Activated T-helper 17 cell treated with anti-CD3 and anti-CD28 coated beads, Interleukin-2, amount 50 U/mL, for 72 hours (primary cell): ENCODE data around the gene PPM1L. TPM values are rescaled to one million over a fixed set of nuclear protein-coding genes. Genes with fewer than 3 reads are reported as not detected.

ENCODE experiments used
- ATAC-seq: fragments of 150-1000 bp; cut with Tn5 transposase; replicated peaks from 2 replicates; pipeline ENCODE4 v1.10.0; 2021; ENCODE audit warnings: mild to moderate bottlenecking, moderate library complexity
- H3K27ac Mint-ChIP-seq: one replicate; pipeline ENCODE4 v1.8.0; 2022; ENCODE audit warnings: mixed read lengths
- H3K27me3 Mint-ChIP-seq: one replicate; pipeline ENCODE4 v1.8.0; 2022; ENCODE audit warnings: mixed read lengths
- H3K36me3 Mint-ChIP-seq: one replicate; pipeline ENCODE4 v1.8.0; 2022; ENCODE audit warnings: low read depth, mild to moderate bottlenecking, mixed read lengths
- H3K4me1 Mint-ChIP-seq: one replicate; pipeline ENCODE4 v1.8.0; 2022; ENCODE audit warnings: mixed read lengths
- H3K4me3 Mint-ChIP-seq: one replicate; pipeline ENCODE4 v1.8.0; 2022; ENCODE audit warnings: mild to moderate bottlenecking, mixed read lengths
- H3K9me3 Mint-ChIP-seq: one replicate; pipeline ENCODE4 v1.8.0; 2022; ENCODE audit warnings: mixed read lengths
- total RNA-seq, 2 donors: library from RNA; stranded (reverse); gene quantifications; one replicate each; pipeline ENCODE4 v1.2.3, GENCODE V29; 2022

Gene PPM1L
- total RNA-seq, 2 donors from 2014 or later, result 2.1 to 3.1 TPM

DNA sequence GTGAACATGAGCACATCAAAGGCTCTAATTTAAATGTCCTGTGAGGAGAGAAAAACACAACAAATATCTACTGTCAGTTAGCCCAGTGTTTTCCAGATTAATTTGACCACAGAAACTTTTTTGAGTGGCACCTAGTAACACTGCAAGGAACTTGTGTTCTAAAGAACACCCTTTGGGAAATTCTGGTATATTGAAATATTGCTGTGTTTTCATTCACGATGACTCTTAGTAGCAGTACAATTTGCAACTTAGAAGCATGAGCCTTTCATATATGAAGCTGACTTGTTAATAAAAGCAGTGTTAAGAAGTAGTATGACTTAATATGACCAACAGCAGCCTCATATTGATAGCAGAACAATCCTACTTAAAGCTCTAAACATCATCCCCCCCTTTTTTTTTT, 317.1 kb downstream of the PPM1L start:
- peaks cover 5% of the 10 kb centered on the region for H3K4me1 Mint-ChIP-seq
- no peak for ATAC-seq
- peaks cover 6% of the 10 kb centered on the region for H3K27me3 Mint-ChIP-seq
- H3K4me3 Mint-ChIP-seq, result no peak overlapping the region
- H3K27ac Mint-ChIP-seq, result no peak overlapping the region
- H3K36me3 Mint-ChIP-seq, result no peaks in the 10 kb centered on the region
- no peaks in the 10 kb centered on the region for H3K9me3 Mint-ChIP-seq

DNA sequence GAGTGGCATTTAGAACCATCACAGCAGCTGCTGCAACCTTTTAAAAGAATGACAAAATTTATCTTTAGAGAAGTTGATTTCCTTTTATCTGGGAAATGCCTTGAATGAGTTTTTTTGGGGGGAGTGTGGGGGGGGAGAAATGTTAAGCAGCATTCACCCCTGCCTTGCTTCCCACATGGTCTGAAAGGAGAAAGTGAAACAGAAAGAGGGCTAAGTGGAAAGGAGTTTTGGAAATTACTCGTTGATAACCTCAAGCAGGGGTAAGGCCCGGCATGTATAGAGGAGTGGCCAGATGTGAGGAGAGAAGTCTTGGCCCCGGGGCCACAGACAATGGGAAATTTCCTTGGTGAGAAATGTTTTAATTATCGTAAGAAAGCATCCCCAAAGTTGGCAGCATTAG, 325.6 kb downstream of the PPM1L start:
- H3K4me3 Mint-ChIP-seq, result no peak overlapping the region
- H3K9me3 Mint-ChIP-seq, result no peaks in the 10 kb centered on the region

DNA sequence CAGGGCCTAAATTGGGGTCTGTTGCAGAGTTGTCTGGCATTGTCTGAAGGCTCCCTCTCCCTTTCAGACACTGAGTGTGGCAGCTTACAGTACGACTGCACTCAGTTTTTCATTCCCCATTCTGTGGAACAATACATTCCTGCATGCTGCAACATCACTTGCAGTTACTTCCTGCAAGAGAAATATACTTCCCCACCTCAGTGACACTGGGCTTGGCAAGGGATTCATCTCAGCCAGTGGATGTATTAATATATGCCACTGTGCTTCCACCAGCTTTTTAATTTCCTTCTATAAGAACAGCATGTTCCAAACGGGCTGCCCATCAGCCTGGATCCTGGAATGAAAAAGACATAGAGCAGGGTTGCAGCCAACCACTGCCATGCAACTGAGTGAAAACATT, 326.0 kb downstream of the PPM1L start:
- no peak overlapping the region for H3K4me3 Mint-ChIP-seq
- ATAC-seq, result no peak
- H3K4me1 Mint-ChIP-seq, result peaks cover 5% of the 10 kb centered on the region
- H3K36me3 Mint-ChIP-seq, result peaks cover 8% of the 10 kb centered on the region
- no peaks in the 10 kb centered on the region for H3K9me3 Mint-ChIP-seq
- no peak overlapping the region for H3K27ac Mint-ChIP-seq
- H3K27me3 Mint-ChIP-seq, result peaks cover 3% of the 10 kb centered on the region

More for the DNA sequence above, 325.6 kb downstream of the PPM1L start:
- Mint-ChIP-seq H3K4me1 (peaks cover 5% of the 10 kb centered on the region), H3K27me3 (peaks cover 6% of the 10 kb centered on the region), H3K36me3 (peaks cover 8% of the 10 kb centered on the region), H3K27ac (no peak overlapping the region)
- peak; percentile 51 for ATAC-seq

DNA sequence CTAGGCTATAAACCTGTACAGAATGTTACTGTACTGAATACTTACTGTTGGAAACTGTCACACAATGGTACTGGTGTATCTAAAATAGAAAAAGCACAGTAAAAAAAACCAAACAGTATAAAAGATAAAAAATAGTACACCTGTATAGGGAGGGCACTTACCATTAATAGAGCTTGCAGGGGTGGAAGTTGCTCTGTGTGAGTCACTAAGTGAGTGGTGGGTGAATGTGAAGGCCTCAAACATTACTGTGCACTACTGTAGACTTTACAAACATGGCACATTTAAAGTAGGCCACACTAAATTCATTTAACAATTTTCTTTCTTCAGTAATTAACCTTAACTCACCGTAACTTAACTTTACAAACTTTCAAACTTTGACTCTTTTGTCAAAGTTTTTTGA, 327.1 kb downstream of the PPM1L start:
- H3K36me3 Mint-ChIP-seq, result peaks cover 8% of the 10 kb centered on the region
- ATAC-seq, result no peak
- H3K4me1 Mint-ChIP-seq, result peaks cover under 1% of the 10 kb centered on the region
- H3K27ac Mint-ChIP-seq, result no peak overlapping the region
- H3K4me3 Mint-ChIP-seq, result no peak overlapping the region
- peaks cover 1% of the 10 kb centered on the region for H3K27me3 Mint-ChIP-seq
- H3K9me3 Mint-ChIP-seq, result no peaks in the 10 kb centered on the region

DNA sequence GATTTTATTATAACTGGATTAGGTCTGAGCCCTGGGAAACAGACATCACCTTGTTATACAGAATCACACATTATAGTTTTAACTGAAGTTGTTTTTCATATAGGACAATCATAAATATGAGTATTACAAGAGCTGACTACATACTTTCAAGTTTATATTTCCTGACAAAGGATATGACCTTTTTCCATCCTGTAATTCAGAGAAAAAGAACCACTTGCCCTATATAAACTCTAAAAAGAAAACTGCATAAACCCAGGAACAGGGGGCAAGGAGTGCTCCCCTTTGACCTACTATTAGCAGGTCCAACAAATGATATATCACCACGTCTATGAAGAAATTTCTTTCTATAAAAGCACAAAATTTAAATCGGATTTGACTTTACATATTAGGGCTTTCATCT, 328.2 kb downstream of the PPM1L start:
- peaks cover 4% of the 10 kb centered on the region for H3K27me3 Mint-ChIP-seq
- no peaks in the 10 kb centered on the region for H3K4me1 Mint-ChIP-seq
- peaks cover 11% of the 10 kb centered on the region for H3K36me3 Mint-ChIP-seq
- H3K9me3 Mint-ChIP-seq, result no peaks in the 10 kb centered on the region
- no peak overlapping the region for H3K4me3 Mint-ChIP-seq
- ATAC-seq, result no peak
- H3K27ac Mint-ChIP-seq, result no peak overlapping the region

DNA sequence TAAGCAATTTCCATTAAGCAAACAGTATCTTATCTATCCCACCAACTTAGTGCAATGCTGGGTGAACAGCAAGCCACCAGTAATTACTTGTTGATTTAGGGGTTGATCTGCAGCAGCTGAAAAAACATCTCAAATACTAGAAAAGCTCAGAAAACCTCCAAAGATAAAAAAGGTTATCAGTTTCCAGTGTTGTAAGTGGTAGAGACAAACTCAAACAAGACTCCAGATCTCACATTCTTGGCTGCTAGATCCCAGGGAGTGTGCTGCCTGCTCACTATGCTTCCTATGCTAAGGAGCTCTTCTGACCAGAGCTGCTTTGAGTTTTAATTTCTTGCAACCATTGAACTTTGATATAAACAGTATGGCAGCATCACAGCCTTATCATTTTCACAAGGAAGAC, 337.9 kb downstream of the PPM1L start:
- H3K4me3 Mint-ChIP-seq, result no peak overlapping the region
- ATAC-seq, result no peak

DNA sequence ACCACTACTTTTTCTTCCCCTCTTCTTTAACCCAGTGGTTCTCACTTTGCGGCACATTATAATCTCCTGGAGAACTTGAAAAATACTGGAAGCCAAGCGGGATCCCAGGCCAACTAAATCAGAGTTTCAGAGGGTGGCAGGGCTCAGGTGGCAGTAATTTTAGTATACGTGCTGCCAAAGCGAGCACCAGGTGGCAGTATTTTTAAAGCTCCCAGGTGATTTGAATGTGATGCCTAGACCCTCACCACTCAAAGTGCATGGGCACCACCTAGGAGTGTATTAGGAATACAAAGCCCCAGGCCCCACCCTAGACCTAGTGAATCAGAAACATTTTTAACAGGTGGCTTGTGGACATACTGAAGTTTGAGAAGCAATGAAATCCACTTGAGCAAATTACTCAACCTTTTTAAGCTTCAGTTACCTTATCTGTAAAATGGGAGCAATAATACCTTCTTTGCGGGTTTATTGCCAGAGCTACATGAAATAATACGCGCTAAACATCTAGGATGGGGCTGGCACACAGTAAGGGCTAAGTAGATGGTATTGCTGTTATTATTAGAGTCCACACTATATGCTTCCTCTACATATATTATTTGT, 340.8 kb downstream of the PPM1L start:
- no peak overlapping the region for H3K4me3 Mint-ChIP-seq
- H3K9me3 Mint-ChIP-seq, result no peaks in the 10 kb centered on the region
- H3K27me3 Mint-ChIP-seq, result no peaks in the 10 kb centered on the region
- H3K4me1 Mint-ChIP-seq, result no peaks in the 10 kb centered on the region
- no peak overlapping the region for H3K27ac Mint-ChIP-seq
- no peak for ATAC-seq
- no peaks in the 10 kb centered on the region for H3K36me3 Mint-ChIP-seq

More for the DNA sequence above, 337.9 kb downstream of the PPM1L start:
- Mint-ChIP-seq H3K27ac (no peak overlapping the region), H3K9me3 (no peaks in the 10 kb centered on the region), H3K4me1 (no peaks in the 10 kb centered on the region), H3K27me3 (no peaks in the 10 kb centered on the region), H3K36me3 (peaks cover 4% of the 10 kb centered on the region)

DNA sequence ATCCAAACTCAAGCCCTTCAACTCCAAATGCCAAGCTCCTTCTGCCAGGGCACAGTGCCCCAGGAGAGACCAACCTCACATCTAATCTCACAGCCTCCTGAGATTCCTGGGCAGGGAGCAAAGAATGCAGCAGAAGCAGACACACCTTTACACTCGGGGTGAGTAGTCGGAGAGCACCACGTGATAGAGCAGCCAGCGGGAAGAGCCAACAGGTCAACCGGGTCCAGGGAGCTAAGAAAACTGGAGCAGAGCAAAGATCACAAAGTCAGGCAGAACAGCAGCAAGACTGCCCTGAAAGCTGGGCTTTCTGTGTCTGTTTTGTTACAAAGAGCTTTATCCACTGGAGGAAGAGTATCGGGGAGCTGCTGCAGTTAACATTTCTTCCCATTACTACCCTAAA, 345.0 kb downstream of the PPM1L start:
- H3K9me3 Mint-ChIP-seq, result no peaks in the 10 kb centered on the region
- H3K36me3 Mint-ChIP-seq, result no peaks in the 10 kb centered on the region
- no peak overlapping the region for H3K27ac Mint-ChIP-seq
- no peaks in the 10 kb centered on the region for H3K4me1 Mint-ChIP-seq
- ATAC-seq, result no peak
- H3K4me3 Mint-ChIP-seq, result no peak overlapping the region
- peaks cover 5% of the 10 kb centered on the region for H3K27me3 Mint-ChIP-seq

DNA sequence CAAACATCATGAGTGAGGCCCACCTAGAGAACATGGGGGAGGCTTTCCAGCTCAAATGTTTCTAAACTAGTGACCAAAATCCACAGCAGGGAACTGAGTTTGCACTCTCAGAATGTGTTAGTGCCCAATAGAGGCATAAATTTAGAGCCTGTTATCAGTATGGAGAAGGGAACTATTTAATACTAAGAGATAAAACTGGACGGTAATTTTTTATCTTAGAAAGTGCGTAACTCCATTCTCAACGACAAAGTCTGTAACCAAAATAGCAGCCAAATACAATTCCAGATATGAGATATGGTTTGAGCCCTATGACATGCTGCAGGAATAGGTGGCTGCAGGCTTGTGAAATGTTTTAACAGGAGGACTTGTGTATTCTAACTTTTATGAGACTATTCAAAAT, 345.6 kb downstream of the PPM1L start:
- peaks cover 5% of the 10 kb centered on the region for H3K27me3 Mint-ChIP-seq
- H3K27ac Mint-ChIP-seq, result no peak overlapping the region
- no peaks in the 10 kb centered on the region for H3K36me3 Mint-ChIP-seq
- H3K4me1 Mint-ChIP-seq, result no peaks in the 10 kb centered on the region
- H3K9me3 Mint-ChIP-seq, result no peaks in the 10 kb centered on the region
- H3K4me3 Mint-ChIP-seq, result no peak overlapping the region
- ATAC-seq, result no peak

DNA sequence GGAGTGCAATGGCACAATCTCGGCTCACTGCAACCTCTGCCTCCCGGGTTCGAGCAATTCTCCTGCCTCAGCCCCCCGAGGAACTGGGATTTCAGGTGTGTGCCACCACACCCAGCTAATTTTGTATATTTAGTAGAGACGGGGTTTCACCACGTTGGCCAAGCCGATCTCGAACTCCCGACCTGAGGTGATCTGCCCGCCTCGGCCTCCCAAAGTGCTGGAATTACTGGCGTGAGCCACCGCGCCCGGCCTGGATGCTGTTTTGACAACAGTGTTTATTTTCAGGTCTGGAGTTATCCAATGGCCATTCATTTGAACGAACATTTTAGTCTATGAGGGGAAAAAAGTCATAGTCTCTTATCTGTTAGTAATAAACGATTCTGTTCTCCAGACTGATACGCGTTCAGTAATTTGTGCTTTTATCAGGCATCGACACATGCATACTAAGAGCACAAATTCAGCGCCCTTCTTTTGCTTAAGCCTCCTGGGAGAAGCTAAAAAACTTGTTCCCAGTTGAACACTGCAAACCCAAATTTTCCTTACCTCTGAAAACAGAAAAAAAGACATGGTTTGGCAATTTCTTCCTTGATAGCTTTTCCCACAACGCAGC, 347.9 kb downstream of the PPM1L start:
- Mint-ChIP-seq H3K4me3 (peak overlapping the region; percentile 73), H3K36me3 (no peaks in the 10 kb centered on the region)
- no peak for ATAC-seq

DNA sequence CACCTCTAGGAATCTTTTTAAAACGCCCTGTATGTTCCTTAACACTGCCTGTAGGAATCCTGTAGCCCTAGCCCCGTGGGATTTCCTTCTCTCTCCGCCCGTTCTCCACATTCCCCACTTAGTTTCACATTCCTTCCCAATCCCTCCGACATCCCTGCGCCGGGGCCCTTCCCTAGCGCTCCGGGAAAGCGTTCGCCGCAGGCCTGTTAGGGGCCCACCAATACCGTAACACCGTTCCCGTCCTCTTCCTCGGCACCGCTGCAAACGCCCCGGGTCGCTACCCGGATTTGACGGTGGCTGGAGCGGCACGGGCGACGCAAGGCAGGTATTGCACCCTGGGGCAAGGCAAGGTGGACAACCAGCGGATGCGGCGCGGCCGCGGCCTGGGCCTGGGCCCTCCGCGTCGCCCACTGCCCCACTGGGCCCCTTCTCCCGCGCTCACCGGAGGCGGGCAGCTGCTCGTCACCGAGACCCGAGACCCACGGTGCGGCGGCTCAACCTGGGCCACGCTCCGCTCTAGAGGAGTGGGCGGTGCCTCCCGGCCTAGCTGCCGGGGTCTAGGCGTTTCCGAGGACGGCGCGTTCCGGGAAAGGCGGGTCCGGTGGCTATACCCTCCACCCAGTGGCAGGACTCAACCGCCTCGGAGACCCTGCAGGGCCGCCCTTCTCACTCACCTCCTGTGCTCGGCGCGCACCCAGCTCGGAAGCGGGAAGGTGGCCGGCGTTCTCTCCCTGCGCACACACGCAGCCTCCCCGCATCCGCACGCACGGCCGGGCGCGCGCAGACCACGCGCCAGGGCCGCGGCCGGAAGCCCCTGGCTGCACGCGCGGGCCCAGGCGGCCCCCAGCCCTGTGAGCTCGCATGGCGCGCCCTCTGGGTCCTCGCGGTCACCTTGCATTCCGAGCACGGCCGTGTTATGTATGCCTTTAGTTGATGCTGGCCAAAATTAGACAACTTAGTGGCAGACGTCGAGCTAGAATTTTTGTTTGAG, 348.8 kb downstream of the PPM1L start, which contains the start of gene B3GALNT1:
Gene B3GALNT1, minus strand, starts transcription at position 789 of the 991 bp plus-strand sequence. CDS start 18,595 bp downstream, outside the sequence.
- Mint-ChIP-seq H3K36me3 (no peaks in the 10 kb centered on the region), H3K27me3 (peaks cover 14% of the 10 kb centered on the region), H3K27ac (no peak within 1 kb of the TSS), H3K9me3 (no peaks in the 10 kb centered on the region), H3K4me1 (no peaks in the 10 kb centered on the region), H3K4me3 (peak within 1 kb of the TSS; percentile 73)
- peak; percentile 75 for ATAC-seq

More for the DNA sequence above, 347.9 kb downstream of the PPM1L start:
- H3K27me3 Mint-ChIP-seq, result peaks cover 10% of the 10 kb centered on the region
- H3K9me3 Mint-ChIP-seq, result no peaks in the 10 kb centered on the region
- H3K4me1 Mint-ChIP-seq, result no peaks in the 10 kb centered on the region
- no peak overlapping the region for H3K27ac Mint-ChIP-seq

DNA sequence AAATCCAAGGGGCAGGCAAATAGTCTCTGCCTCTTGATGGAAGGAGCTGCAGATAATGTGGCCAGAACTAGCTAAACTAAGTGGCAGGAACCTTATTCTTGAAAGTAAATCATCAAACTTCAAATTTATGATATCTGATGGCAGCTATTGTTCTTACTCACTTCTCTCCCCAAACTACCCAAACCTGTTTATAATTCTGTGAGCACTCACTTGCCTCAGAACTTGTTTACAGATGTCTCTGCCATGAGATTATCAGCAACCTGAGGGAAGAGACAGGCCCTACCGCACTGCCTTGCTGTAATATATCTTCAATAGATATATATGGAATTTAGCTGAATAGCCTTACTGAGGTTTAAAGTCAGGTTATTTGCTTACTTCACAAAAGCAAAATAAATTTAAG, 351.3 kb downstream of the PPM1L start:
- Mint-ChIP-seq H3K4me1 (no peaks in the 10 kb centered on the region), H3K9me3 (no peaks in the 10 kb centered on the region), H3K27me3 (peaks cover 26% of the 10 kb centered on the region), H3K27ac (no peak overlapping the region), H3K4me3 (no peak overlapping the region), H3K36me3 (no peaks in the 10 kb centered on the region)
- no peak for ATAC-seq

DNA sequence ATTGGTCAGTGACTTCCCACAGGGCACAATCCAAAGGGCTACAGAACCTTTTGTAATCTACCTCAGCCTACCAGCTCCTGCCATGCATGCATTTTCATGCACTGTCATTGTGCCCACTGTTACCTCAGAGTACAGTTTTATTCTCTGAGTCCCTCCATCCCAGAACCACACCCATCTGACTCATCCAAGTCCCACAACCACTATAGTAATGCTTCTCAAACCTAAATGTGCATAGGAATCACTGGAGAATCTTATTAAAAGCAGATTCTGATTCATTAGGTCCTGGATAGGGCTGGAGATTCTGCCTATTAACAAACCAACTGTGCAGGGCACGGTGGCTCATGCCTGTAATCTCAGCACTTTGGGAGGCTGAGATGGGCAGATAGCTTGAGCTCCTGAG, 352.8 kb downstream of the PPM1L start:
- no peak overlapping the region for H3K4me3 Mint-ChIP-seq
- H3K4me1 Mint-ChIP-seq, result no peaks in the 10 kb centered on the region
- no peak for ATAC-seq
- H3K27me3 Mint-ChIP-seq, result peaks cover 26% of the 10 kb centered on the region
- H3K27ac Mint-ChIP-seq, result no peak overlapping the region
- H3K9me3 Mint-ChIP-seq, result no peaks in the 10 kb centered on the region
- no peaks in the 10 kb centered on the region for H3K36me3 Mint-ChIP-seq

DNA sequence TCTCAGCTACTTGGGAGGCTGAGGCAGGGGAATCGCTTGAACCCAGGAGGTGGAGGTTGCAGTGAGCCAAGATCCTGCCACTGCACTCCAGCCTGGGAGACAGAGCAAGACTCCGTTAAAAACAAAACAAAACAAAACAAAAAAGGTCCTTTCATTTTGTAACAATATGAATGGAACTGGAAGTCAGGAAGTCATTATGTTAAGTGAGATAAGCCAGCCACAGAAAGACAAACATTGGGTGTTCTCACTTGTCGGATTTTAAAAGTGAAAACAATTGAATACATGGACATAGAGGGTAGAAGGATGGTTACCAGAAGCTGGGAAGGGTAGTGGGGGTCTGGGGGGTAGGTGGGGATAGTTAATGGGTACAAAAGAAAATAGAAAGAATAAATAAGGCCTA, 361.6 kb downstream of the PPM1L start:
- peaks cover 4% of the 10 kb centered on the region for H3K27me3 Mint-ChIP-seq
- H3K4me3 Mint-ChIP-seq, result no peak overlapping the region
- H3K9me3 Mint-ChIP-seq, result peaks cover 6% of the 10 kb centered on the region

More for the DNA sequence above, 361.6 kb downstream of the PPM1L start:
- H3K4me1 Mint-ChIP-seq, result no peaks in the 10 kb centered on the region
- no peak for ATAC-seq
- H3K27ac Mint-ChIP-seq, result no peak overlapping the region
- no peaks in the 10 kb centered on the region for H3K36me3 Mint-ChIP-seq
